Activated naive CD4-positive, alpha-beta T cell treated with anti-CD3 and anti-CD28 coated beads, Interleukin-2, amount 10 ng/mL, durations not matched to agents 7 days and 5 days (primary cell): ENCODE measurements around the gene TPO.
"Not testable (repeated sequence)": the region's sequence is repeated elsewhere in the genome, so short reads cannot be mapped to it uniquely, and the experiment has no call there.

ENCODE experiments used
- CTCF ChIA-PET: fragments of 350-600 bp; sonication (Branson Sonifier 250); formaldehyde crosslinking; loops from one replicate; lab custom pipeline; 2021; ENCODE audit warnings: antibody characterized with exemption; lab: Charles Lee
- DNase-seq: peaks from one replicate; pipeline ENCODE4 v3.0.0-alpha.2; 2020
- H3K27ac Mint-ChIP-seq: one replicate; pipeline ENCODE4 v1.8.0; 2021; ENCODE audit warnings: mild to moderate bottlenecking, moderate library complexity, mixed read lengths
- H3K27me3 Mint-ChIP-seq: one replicate; pipeline ENCODE4 v1.8.0; 2021; ENCODE audit warnings: mild to moderate bottlenecking, mixed read lengths
- H3K36me3 Mint-ChIP-seq: one replicate; pipeline ENCODE4 v1.8.0; 2021; ENCODE audit warnings: mixed read lengths
- H3K4me1 Mint-ChIP-seq: one replicate; pipeline ENCODE4 v1.8.0; 2021; ENCODE audit warnings: mixed read lengths
- H3K4me3 Mint-ChIP-seq: one replicate; pipeline ENCODE4 v1.8.0; 2021; ENCODE audit warnings: mild to moderate bottlenecking, moderate library complexity, mixed read lengths
- H3K9me3 Mint-ChIP-seq: one replicate; pipeline ENCODE4 v1.8.0; 2021; ENCODE audit warnings: mixed read lengths

Gene TPO

DNA sequence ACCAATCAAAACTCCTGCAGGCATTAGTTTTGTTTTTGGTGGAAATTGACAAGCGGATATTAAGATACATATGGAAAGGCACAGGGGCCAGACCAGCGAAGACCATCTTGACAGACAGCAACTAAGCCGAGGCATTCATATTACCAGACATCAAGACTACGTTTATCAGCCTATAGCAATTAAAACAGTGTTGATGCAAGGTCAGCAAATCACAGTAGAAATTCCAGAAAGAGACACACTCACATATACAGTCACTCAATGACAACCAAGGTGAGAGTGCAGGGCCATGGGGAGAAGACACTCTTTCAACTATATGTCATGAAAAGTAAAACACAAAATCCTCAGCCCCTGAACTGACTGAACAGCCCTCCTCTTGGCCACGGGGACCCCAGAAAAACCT lies 164.6 kb downstream of the TPO start:
- no peak for DNase-seq

DNA sequence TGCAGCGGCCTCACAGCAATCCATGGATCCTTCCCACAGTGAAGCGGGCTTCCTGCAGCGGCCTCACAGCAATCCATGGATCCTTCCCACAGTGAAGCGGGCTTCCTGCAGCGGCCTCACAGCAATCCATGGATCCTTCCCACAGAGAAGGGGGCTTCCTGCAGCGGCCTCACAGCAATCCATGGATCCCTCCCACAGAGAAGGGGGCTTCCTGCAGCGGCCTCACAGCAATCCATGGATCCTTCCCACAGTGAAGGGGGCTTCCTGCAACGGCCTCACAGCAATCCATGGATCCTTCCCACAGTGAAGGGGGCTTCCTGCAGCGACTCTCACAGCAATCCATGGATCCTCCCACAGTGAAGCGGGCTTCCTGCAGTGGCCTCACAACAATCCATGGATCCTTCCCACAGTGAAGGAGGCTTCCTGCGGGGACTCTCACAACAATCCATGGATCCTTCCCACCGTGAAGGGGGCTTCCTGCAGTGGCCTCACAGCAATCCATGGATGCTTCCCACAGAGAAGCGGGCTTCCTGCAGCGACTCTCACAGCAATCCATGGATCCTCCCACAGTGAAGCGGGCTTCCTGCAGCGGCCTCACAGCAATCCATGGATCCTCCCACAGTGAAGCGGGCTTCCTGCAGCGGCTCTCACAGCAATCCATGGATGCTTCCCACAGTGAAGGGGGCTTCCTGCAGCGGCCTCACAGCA lies 168.1 kb downstream of the TPO start:
- DNase-seq, H3K4me1 Mint-ChIP-seq, H3K27me3 Mint-ChIP-seq, H3K27ac Mint-ChIP-seq, H3K4me3 Mint-ChIP-seq, H3K9me3 Mint-ChIP-seq, CTCF ChIA-PET, H3K36me3 Mint-ChIP-seq: not testable (repeated sequence)

More for the DNA sequence above, 164.6 kb downstream of the TPO start:
- H3K27me3 Mint-ChIP-seq: peaks cover 22% of the 10 kb centered on the region
- CTCF ChIA-PET: no interaction called here
- H3K4me3 Mint-ChIP-seq: no peak overlapping the region
- no peaks in the 10 kb centered on the region for H3K36me3 Mint-ChIP-seq
- H3K4me1 Mint-ChIP-seq: no peaks in the 10 kb centered on the region
- no peak overlapping the region for H3K27ac Mint-ChIP-seq
- no peaks in the 10 kb centered on the region for H3K9me3 Mint-ChIP-seq

DNA sequence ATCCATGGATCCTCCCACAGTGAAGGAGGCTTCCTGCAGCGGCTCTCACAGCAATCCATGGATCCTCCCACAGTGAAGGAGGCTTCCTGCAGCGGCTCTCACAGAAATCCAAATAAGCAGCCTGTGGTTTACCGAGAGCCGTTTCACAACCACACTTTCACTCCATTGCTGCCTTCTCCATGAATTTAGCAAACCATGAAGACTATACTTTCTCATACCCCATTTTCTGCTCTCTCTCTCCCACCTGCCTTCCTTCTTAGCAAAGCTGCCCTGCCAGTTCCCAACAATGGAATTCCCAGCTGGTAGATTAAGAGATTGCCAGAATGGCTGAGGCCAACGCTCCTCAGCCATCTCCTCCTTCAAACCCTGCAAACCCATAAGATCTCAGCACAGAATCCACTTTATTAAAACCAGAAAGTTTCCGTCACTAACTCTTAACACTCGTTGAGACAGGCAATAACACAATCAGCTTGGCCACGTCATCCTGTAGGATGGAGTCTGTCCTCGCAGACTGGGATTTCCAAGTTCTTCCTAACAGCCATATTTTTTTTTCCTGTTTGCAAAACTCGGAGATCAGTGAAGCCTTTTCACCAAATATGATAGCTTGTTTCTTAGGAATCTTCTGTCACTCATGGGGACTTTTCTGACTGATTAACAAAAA lies 168.8 kb downstream of the TPO start:
- Mint-ChIP-seq H3K27me3 (peaks cover 5% of the 10 kb centered on the region), H3K36me3 (no peaks in the 10 kb centered on the region), H3K4me1 (no peaks in the 10 kb centered on the region), H3K27ac (no peak overlapping the region), H3K4me3 (no peak overlapping the region), H3K9me3 (no peaks in the 10 kb centered on the region)
- CTCF ChIA-PET: no interaction called here
- no peak for DNase-seq

DNA sequence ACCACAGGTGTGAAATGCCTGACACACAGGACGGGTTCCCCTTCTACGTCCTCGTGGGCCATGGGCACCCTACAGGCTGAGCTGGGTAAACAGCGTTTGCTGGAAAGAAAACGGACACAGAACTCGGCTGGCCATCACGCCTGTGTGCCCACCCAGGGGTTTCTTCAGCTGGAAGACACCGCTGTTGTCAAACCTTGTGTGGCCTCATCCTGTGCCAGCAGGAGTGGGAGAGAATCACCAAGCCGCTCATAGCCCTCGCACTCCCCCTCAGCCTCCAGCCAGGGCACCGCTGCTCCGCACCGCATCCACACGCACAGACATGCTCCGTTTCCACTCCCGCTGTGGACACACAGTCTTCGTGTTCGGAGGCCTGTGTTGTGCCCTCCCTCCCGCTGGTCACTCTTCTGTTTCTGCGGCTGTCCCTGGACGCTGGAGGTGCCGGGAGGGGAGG lies 169.7 kb downstream of the TPO start:
- Mint-ChIP-seq H3K27me3 (peaks cover 5% of the 10 kb centered on the region), H3K36me3 (no peaks in the 10 kb centered on the region), H3K27ac (no peak overlapping the region), H3K4me3 (no peak overlapping the region), H3K9me3 (no peaks in the 10 kb centered on the region), H3K4me1 (no peaks in the 10 kb centered on the region)
- CTCF ChIA-PET: no interaction called here
- no peak for DNase-seq

GRCh38 chr2:1584051-1584531 lies 170.8 kb downstream of the TPO start:
- no peaks in the 10 kb centered on the region for H3K36me3 Mint-ChIP-seq
- no peaks in the 10 kb centered on the region for H3K9me3 Mint-ChIP-seq
- CTCF ChIA-PET: no interaction called here
- no peaks in the 10 kb centered on the region for H3K4me1 Mint-ChIP-seq
- no peak overlapping the region for H3K4me3 Mint-ChIP-seq
- no peak overlapping the region for H3K27ac Mint-ChIP-seq
- DNase-seq: no peak
- H3K27me3 Mint-ChIP-seq: no peaks in the 10 kb centered on the region

GRCh38 chr2:1584691-1585485 lies 171.6 kb downstream of the TPO start:
- DNase-seq: no peak
- no peak overlapping the region for H3K4me3 Mint-ChIP-seq
- CTCF ChIA-PET: no interaction called here
- H3K36me3 Mint-ChIP-seq: no peaks in the 10 kb centered on the region
- no peaks in the 10 kb centered on the region for H3K9me3 Mint-ChIP-seq
- H3K27me3 Mint-ChIP-seq: no peaks in the 10 kb centered on the region
- no peaks in the 10 kb centered on the region for H3K4me1 Mint-ChIP-seq
- H3K27ac Mint-ChIP-seq: no peak overlapping the region

DNA sequence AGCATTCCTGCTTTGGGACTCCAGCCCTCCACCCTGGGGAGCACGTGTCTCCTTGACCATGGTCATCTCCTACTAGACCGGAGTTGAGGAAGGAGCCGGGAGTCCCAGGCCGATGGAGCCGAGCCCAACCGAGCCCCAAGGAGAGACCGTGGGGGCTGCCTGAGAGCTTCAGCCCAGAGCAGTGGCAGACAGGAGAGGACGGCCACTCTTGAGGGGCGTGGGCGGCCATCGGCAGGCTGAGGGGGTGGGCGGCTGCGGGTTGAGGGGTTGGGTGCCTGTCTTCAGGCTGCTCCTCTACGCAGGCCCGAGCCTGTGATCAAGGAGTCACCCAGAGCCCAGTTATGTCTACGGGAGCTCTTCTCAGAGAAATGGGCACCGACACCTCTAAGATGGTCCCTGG lies 172.4 kb downstream of the TPO start:
- Mint-ChIP-seq H3K9me3 (no peaks in the 10 kb centered on the region), H3K4me1 (no peaks in the 10 kb centered on the region), H3K36me3 (no peaks in the 10 kb centered on the region), H3K27me3 (peaks cover under 1% of the 10 kb centered on the region), H3K4me3 (no peak overlapping the region), H3K27ac (no peak overlapping the region)
- CTCF ChIA-PET: no interaction called here
- DNase-seq: no peak

DNA sequence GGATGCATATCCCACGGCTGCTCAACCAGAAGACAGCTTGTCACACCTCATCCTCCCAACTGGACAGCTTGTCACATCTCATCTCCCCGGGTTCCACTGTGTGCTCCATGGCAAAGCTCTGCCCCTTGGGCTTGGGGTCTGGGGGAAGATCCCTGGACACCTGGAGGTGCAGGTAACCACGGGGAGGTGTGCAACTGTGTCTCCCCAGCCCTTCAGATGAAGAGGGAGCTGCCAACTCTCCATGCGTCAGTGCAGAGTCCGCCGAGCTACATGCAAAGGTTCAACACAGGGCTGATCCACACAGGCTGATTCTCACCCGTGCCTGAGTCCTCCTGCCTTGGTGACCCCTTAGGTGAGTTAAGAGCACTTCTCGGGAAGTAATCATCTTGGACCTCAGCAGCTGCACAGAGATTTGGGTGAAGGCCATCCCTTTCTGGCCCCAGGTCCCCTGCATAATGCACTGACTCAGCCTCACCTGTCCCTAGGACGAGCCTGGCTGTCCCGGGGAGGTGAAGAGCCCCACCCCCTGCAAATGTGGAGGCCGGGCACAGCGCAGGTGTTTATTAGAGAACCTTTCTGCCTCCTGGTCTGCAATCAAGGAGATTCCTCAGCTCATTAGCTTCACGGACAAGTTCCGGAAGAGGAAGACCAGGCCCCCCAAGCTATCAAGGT lies 173.1 kb downstream of the TPO start:
- no peak for DNase-seq
- Mint-ChIP-seq H3K36me3 (no peaks in the 10 kb centered on the region), H3K27me3 (peaks cover 8% of the 10 kb centered on the region), H3K4me1 (no peaks in the 10 kb centered on the region), H3K27ac (no peak overlapping the region), H3K4me3 (no peak overlapping the region), H3K9me3 (no peaks in the 10 kb centered on the region)
- CTCF ChIA-PET: no interaction called here

GRCh38 chr2:1586923-1587840 lies 173.9 kb downstream of the TPO start:
- Mint-ChIP-seq H3K27me3 (peaks cover 16% of the 10 kb centered on the region), H3K27ac (no peak overlapping the region)
- CTCF ChIA-PET: no interaction called here

DNA sequence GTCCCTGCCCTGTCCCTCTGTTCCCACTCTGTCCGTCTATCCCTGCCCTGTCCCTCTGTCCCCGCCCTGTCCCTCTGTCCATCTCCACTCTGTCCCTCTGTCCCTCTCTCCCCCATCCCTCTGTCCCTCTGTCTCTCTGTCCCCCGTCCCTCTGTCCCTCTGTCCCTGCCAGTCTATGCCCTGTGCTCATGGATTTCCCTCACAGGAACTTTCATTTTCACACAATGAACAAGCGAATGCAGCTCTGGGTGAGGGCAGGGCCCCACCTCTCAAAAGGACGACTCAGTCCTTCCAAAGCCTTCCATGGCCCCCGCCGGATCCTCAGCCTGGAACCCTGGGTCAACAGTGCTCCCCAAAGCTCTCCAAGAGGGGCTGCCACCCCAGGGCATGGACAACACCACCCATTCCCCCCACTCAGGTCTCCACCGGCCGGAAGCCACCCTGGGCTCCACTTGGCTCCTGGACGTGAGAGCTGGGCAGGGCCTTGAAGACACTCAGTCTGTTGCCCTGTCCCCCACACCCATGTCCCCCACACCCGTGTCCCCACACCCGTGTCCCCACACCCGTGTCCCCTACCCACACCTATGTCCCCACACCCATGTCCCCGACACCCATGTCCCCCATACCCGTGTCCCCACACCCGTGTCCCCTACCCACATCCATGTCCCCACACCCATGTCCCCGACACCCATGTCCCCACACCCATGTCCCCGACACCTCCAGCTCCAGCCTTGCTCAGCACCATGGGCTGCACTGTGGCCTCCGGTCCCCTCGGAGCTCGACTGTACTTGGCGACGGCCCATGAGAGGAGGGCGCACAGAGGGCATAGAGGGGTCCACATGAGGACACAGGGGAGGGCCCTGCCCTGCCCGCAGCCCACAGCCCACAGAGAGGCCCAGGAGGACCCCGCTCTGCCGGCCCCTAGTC lies 175.1 kb downstream of the TPO start:
- Mint-ChIP-seq H3K4me1 (no peaks in the 10 kb centered on the region), H3K27me3 (peaks cover 19% of the 10 kb centered on the region), H3K27ac (no peak overlapping the region), H3K4me3 (no peak overlapping the region), H3K9me3 (no peaks in the 10 kb centered on the region), H3K36me3 (no peaks in the 10 kb centered on the region)
- CTCF ChIA-PET: no interaction called here
- no peak for DNase-seq

More at GRCh38 chr2:1586923-1587840, 173.9 kb downstream of the TPO start:
- DNase-seq: no peak
- no peak overlapping the region for H3K4me3 Mint-ChIP-seq
- no peaks in the 10 kb centered on the region for H3K4me1 Mint-ChIP-seq
- H3K36me3 Mint-ChIP-seq: no peaks in the 10 kb centered on the region
- H3K9me3 Mint-ChIP-seq: no peaks in the 10 kb centered on the region

- no peak for DNase-seq
Measured at GRCh38 chr2:1588978-1589621, 175.8 kb downstream of the TPO start.

More at GRCh38 chr2:1588978-1589621, 175.8 kb downstream of the TPO start:
- H3K4me1 Mint-ChIP-seq: no peaks in the 10 kb centered on the region
- H3K27me3 Mint-ChIP-seq: peaks cover 19% of the 10 kb centered on the region
- no peak overlapping the region for H3K27ac Mint-ChIP-seq
- no peak overlapping the region for H3K4me3 Mint-ChIP-seq
- CTCF ChIA-PET: no interaction called here
- H3K9me3 Mint-ChIP-seq: no peaks in the 10 kb centered on the region
- H3K36me3 Mint-ChIP-seq: no peaks in the 10 kb centered on the region
